GM12878 (cell line): ENCODE data around the gene TMEM236. TPM values are rescaled to one million over a fixed set of nuclear protein-coding genes. Genes with fewer than 3 reads are reported as not detected.

Experiments
- ATAC-seq: fragments of 200-7000 bp; cut with Tn5 transposase; 3 replicates; pipeline ENCODE4 v1.9.1; 2020; ENCODE audit warnings: mild to moderate bottlenecking, moderate library complexity
- BruUV-seq: library from RNA; stranded (reverse); fragments of 400-500 nt; replicated peaks from 2 replicates; lab custom pipeline; 2021; lab: Mats Ljungman, UMichigan
- CTCF ChIA-PET: fragments of 300-600 bp; sonication (Branson Sonifier 250); formaldehyde crosslinking; extraction: SDS; loops from one replicate; lab custom pipeline; 2021; ENCODE audit warnings: inconsistent platforms; lab: Yijun Ruan, JAX
- POLR2A ChIA-PET: fragments of 350-600 bp; formaldehyde crosslinking; extraction: SDS; loops from one replicate; lab custom pipeline; 2021; ENCODE audit warnings: inconsistent platforms; lab: Charles Lee
- RAD21 ChIA-PET: fragments of 300-600 bp; sonication (Branson Sonifier 250); formaldehyde crosslinking; loops from one replicate; lab custom pipeline; 2023; ENCODE audit warnings: antibody characterized with exemption; ENCODE audit not compliant: unreplicated experiment; lab: Charles Lee
- SMC1A ChIA-PET: fragments of 300-600 bp; sonication (Branson Sonifier 250); formaldehyde crosslinking; loops from one replicate; lab custom pipeline; 2023; ENCODE audit not compliant: unreplicated experiment, uncharacterized antibody; lab: Charles Lee
- DNase-seq: peaks from one replicate; pipeline ENCODE4 v3.0.0-alpha.2; 2011; ENCODE audit warnings: low read depth, low spot score
- FAIRE-seq: peaks from 3 replicates; lab custom pipeline; 2011; peaks lifted over from hg19 to GRCh38; lab: Jason Lieb, UNC
- H2AFZ ChIP-seq: 2 replicates; pipeline ENCODE4 v1.6.0; 2011; ENCODE audit warnings: low read depth, low read length, control low read depth; ENCODE audit not compliant: control insufficient read depth
- H3K27ac ChIP-seq: 2 replicates; pipeline ENCODE4 v1.5.1; 2011; ENCODE audit warnings: control low read depth; ENCODE audit not compliant: control insufficient read depth, insufficient read depth
- H3K27me3 ChIP-seq, 2 experiments: replicated peaks in 1 of 2; 2 replicates each; pipeline versions ENCODE4 v1.6.0 to v1.6.1; 2011; ENCODE audit warnings: low read length in 1 of 2; ENCODE audit not compliant: control insufficient read depth in 2 of 2, insufficient read depth in 2 of 2
- H3K36me3 ChIP-seq, 2 experiments: 2 replicates each; pipeline ENCODE4 v1.5.1; 2011; ENCODE audit warnings: low read length in 1 of 2; ENCODE audit not compliant: control insufficient read depth in 2 of 2, insufficient read depth in 2 of 2
- H3K4me1 ChIP-seq: 2 replicates; pipeline ENCODE4 v1.6.1; 2011; ENCODE audit warnings: mild to moderate bottlenecking, low read length, moderate library complexity, mixed read lengths; ENCODE audit not compliant: control insufficient read depth, insufficient read depth
- H3K4me2 ChIP-seq: 2 replicates; pipeline ENCODE4 v1.6.0; 2011; ENCODE audit warnings: control low read depth; ENCODE audit not compliant: control insufficient read depth, insufficient read depth
- H3K4me3 ChIP-seq: fragments of 200-600 bp; sonication (generic); 2 replicates; pipeline ENCODE4 v1.5.1; 2016
- H3K79me2 ChIP-seq: 2 replicates; pipeline ENCODE4 v1.6.0; 2011; ENCODE audit warnings: low read length; ENCODE audit not compliant: control insufficient read depth, insufficient read depth
- H3K9ac ChIP-seq: 2 replicates; pipeline ENCODE4 v1.8.0; 2011; ENCODE audit warnings: low read length, control low read depth, mixed read lengths; ENCODE audit not compliant: control insufficient read depth, insufficient read depth
- H3K9me3 ChIP-seq: replicated peaks from 3 replicates; pipeline ENCODE4 v1.5.1; 2011; ENCODE audit warnings: mild to moderate bottlenecking, low read length; ENCODE audit not compliant: control insufficient read depth, insufficient read depth
- H4K20me1 ChIP-seq: 2 replicates; pipeline ENCODE4 v1.6.0; 2011; ENCODE audit not compliant: control insufficient read depth, insufficient read depth
- BMI1 ChIP-seq: fragments of 450-650 bp; IDR thresholded peaks from 2 replicates; pipeline ENCODE4 v1.6.1; 2016; ENCODE audit warnings: mild to moderate bottlenecking, moderate library complexity, borderline replicate concordance
- CHD2 ChIP-seq: IDR thresholded peaks from 2 replicates; pipeline ENCODE4 v1.6.1; 2011; ENCODE audit warnings: low read depth, low read length, improper control_type of control experiment, borderline replicate concordance
- CHD4 ChIP-seq: fragments of 200-600 bp; sonication (generic); IDR thresholded peaks from 2 replicates; pipeline ENCODE4 v1.6.1; 2016; ENCODE audit warnings: mild to moderate bottlenecking
- CREM ChIP-seq: IDR thresholded peaks from 2 replicates; pipeline ENCODE4 v1.6.1; 2014; ENCODE audit warnings: antibody characterized with exemption, low read depth
- EP300 ChIP-seq, 2 experiments: fragments of 150-350 bp in 1 of 2; IDR thresholded peaks; 2 replicates each; pipeline ENCODE4 v1.6.1; 2011 to 2012; ENCODE audit warnings: low read depth in 2 of 2, low read length in 2 of 2, borderline replicate concordance in 1 of 2, improper control_type of control experiment in 1 of 2, inconsistent platforms in 1 of 2; ENCODE audit not compliant: control insufficient read depth in 1 of 2
- GATAD2B ChIP-seq: fragments of 450-650 bp; conservative IDR thresholded peaks from 2 replicates; pipeline ENCODE4 v1.6.1; 2017; ENCODE audit warnings: low read depth, mild to moderate bottlenecking, moderate library complexity
- MEF2B ChIP-seq: fragments of 450-650 bp; IDR thresholded peaks from 2 replicates; pipeline ENCODE4 v1.6.1; 2018; ENCODE audit warnings: mild to moderate bottlenecking, moderate library complexity; ENCODE audit not compliant: partially characterized antibody, poor library complexity, severe bottlenecking
- MTA2 ChIP-seq: fragments of 450-650 bp; IDR thresholded peaks from 2 replicates; pipeline ENCODE4 v1.6.1; 2016; ENCODE audit warnings: low read depth, mild to moderate bottlenecking, moderate library complexity
- MYC ChIP-seq: IDR thresholded peaks from 2 replicates; pipeline ENCODE4 v1.6.1; 2011; ENCODE audit warnings: mild to moderate bottlenecking, low read length, moderate library complexity, inconsistent platforms; ENCODE audit not compliant: insufficient read depth, insufficient replicate concordance, insufficient read length, severe bottlenecking
- USF2 ChIP-seq: IDR thresholded peaks from 2 replicates; pipeline ENCODE4 v1.6.1; 2011; ENCODE audit warnings: low read depth, low read length, improper control_type of control experiment, borderline replicate concordance
- WGBS: methylation state at CpG from one replicate; pipeline ENCODE4 v1.1.6; 2016; ENCODE audit warnings: low lambda C conversion rate; ENCODE audit not compliant: insufficient replicate concordance, insufficient coverage; ENCODE audit errors: missing lambda C conversion rate; 5-methylcytosine and 5-hydroxymethylcytosine counted together
- in situ Hi-C: fragments of 300-500 bp; cut with MboI; formaldehyde crosslinking; loops from 9 replicates; pipeline ENCODE4 v1.14.3; 2018; ENCODE audit warnings: mixed read lengths
- intact Hi-C: fragments of 100-400 bp; cut with micrococcal nuclease; formaldehyde crosslinking; loops from one replicate; pipeline ENCODE4 v1.14.2; 2022; ENCODE audit not compliant: unreplicated experiment
- polyA plus RNA-seq, 11 experiments: library from polyadenylated mRNA; depleted of rRNA in 4 of 11; unstranded in 6 of 11; stranded (reverse) in 5 of 11; fragments of >200 nt; fragmentation: Nextera tagmentation in 4 of 11; fragmentation: Illumina TruSeq in 1 of 11; extraction: Ambion mirVana in 4 of 11; extraction: Trizol in 1 of 11; gene quantifications; 1 replicate in 1 of 11; 2 replicates in 10 of 11; pipeline versions ENCODE4 v1.2.1 to v1.2.3, GENCODE V29; 2011 to 2016; ENCODE audit warnings: inconsistent platforms in 2 of 11, missing spikeins in 2 of 11, low read depth in 1 of 11
- total RNA-seq, 4 experiments: library from RNA; depleted of rRNA in 3 of 4; stranded (reverse); fragments of >200 nt in 3 of 4; fragmentation: Illumina TruSeq in 1 of 4; extraction: Trizol in 1 of 4; gene quantifications; 2 replicates each; pipeline versions ENCODE4 v1.2.1 to v1.2.3, GENCODE V29; 2013 to 2021
- TF ChIP-seq, protein P1 (sequence below): fragments of 450-650 bp; IDR thresholded peaks from 2 replicates; pipeline ENCODE4 v1.6.1; 2016; ENCODE audit warnings: mild to moderate bottlenecking, moderate library complexity, borderline replicate concordance
- TF ChIP-seq, protein P2 (sequence below): fragments of 450-650 bp; IDR thresholded peaks from 2 replicates; pipeline ENCODE4 v1.6.1; 2016; ENCODE audit warnings: mild to moderate bottlenecking
- TF ChIP-seq, protein P3 (sequence below): fragments of 450-650 bp; IDR thresholded peaks from 2 replicates; pipeline ENCODE4 v1.6.1; 2017; ENCODE audit warnings: mild to moderate bottlenecking, low read depth, inconsistent platforms; ENCODE audit not compliant: poor library complexity, severe bottlenecking

Gene TMEM236
- total and polyA plus RNA-seq, 10 of the 15 experiments (the other 5 are each of a cell fraction or from before 2014, with no cell fraction given), result 0.03 TPM; not detected in 9

DNA sequence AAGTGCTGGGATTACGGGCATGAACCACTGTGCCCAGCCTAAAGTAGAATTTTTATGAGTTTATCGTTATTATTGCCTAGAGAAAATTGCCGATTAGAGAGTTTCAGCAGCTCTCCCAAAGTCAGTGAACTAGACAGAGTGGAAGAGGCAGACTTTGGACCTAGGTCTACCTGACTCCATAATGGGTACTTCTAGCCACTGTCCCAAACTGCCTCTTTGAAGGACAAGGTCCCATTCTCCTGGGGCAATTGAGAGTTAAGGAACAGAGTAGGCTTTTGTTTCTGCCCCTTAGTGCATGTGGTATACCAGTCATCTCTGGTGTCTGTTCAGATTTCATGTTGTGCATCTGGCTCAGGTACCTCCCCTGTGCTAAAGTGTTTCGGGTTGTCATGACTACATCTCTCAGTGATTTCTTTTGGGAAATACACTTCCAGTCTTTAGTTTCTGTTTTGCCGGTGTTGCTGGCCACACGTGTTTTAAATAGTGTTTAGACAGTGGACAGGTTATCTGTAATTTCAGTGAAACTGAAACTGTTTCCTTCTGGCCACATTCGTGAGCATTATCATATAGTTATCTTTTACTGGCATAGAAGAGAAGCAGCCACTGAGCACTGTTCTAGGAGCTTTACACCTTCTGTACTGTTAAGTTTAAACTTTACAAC lies 4.7 kb downstream of the TMEM236 start:
- H3K9ac ChIP-seq, result no peak overlapping the region
- peak; percentile 96 for FAIRE-seq
- peak; percentile 53 for DNase-seq
- H3K36me3 ChIP-seq, result no peaks in the 10 kb centered on the region
- ChIA-PET CTCF (interaction anchor here (0.5 to 1.9 kb wide), 5 partner anchors 9 to 148 kb away, joined by 4 to 5 read pairs (median 4); no protein-coding TSS in a partner anchor), RAD21 (interaction anchor here (0.7 to 1.0 kb wide), 3 partner anchors 12 to 347 kb away, joined by 3 to 5 read pairs (median 3); no protein-coding TSS in a partner anchor), SMC1A (interaction anchor here (0.7 to 1.5 kb wide), 3 partner anchors 13 to 109 kb away, joined by 3 to 8 read pairs (median 5); no protein-coding TSS in a partner anchor), POLR2A (interaction anchor here (1.0 kb wide), 2 partner anchors 9 to 842 kb away, joined by 3 to 4 read pairs; no protein-coding TSS in a partner anchor)
- no peaks in the 10 kb centered on the region for H3K79me2 ChIP-seq
- peak overlapping the region; percentile 31; the same call in 1 of the 2 replicates for H3K4me3 ChIP-seq
- intact Hi-C loops, result no loop called here
- H4K20me1 ChIP-seq, result no peaks in the 10 kb centered on the region
- BruUV-seq, result no TSS peak
- H3K4me1 ChIP-seq, result peaks cover 13% of the 10 kb centered on the region
- peak overlapping the region; percentile 32 for H3K4me2 ChIP-seq
- WGBS, result 22% methylated on average over 7 of the region's 7 CpGs
- in situ Hi-C loops, result no loop called here
- no peak overlapping the region for H3K27ac ChIP-seq
- peak; percentile 95 for ATAC-seq
- no peaks in the 10 kb centered on the region for H3K9me3 ChIP-seq
- no peak overlapping the region for H2AFZ ChIP-seq
- H3K27me3 ChIP-seq, result no peaks in the 10 kb centered on the region; a peak in 1 of 4 replicates
- TF ChIP-seq USF2, result no peak
- peak; percentile 95 for TF ChIP-seq BMI1
- peak; percentile 8 to 37; a peak in 1 of 4 replicates for TF ChIP-seq EP300 (IDR thresholded peaks at IDR 0.05; ENCODE audit: borderline replicate concordance in 1 of 2, control insufficient read depth in 1 of 2, low read depth in 2 of 2, low read length in 2 of 2)
- no peak for TF ChIP-seq CREM
- TF ChIP-seq CHD2, result 0 out of 2 replicates have a peak, but pooled peaks have one; percentile 19
- TF ChIP-seq, protein P1, sequence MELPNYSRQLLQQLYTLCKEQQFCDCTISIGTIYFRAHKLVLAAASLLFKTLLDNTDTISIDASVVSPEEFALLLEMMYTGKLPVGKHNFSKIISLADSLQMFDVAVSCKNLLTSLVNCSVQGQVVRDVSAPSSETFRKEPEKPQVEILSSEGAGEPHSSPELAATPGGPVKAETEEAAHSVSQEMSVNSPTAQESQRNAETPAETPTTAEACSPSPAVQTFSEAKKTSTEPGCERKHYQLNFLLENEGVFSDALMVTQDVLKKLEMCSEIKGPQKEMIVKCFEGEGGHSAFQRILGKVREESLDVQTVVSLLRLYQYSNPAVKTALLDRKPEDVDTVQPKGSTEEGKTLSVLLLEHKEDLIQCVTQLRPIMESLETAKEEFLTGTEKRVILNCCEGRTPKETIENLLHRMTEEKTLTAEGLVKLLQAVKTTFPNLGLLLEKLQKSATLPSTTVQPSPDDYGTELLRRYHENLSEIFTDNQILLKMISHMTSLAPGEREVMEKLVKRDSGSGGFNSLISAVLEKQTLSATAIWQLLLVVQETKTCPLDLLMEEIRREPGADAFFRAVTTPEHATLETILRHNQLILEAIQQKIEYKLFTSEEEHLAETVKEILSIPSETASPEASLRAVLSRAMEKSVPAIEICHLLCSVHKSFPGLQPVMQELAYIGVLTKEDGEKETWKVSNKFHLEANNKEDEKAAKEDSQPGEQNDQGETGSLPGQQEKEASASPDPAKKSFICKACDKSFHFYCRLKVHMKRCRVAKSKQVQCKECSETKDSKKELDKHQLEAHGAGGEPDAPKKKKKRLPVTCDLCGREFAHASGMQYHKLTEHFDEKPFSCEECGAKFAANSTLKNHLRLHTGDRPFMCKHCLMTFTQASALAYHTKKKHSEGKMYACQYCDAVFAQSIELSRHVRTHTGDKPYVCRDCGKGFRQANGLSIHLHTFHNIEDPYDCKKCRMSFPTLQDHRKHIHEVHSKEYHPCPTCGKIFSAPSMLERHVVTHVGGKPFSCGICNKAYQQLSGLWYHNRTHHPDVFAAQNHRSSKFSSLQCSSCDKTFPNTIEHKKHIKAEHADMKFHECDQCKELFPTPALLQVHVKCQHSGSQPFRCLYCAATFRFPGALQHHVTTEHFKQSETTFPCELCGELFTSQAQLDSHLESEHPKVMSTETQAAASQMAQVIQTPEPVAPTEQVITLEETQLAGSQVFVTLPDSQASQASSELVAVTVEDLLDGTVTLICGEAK, result peak; percentile 21; the same call in 1 of the 2 replicates
- TF ChIP-seq, protein P2, sequence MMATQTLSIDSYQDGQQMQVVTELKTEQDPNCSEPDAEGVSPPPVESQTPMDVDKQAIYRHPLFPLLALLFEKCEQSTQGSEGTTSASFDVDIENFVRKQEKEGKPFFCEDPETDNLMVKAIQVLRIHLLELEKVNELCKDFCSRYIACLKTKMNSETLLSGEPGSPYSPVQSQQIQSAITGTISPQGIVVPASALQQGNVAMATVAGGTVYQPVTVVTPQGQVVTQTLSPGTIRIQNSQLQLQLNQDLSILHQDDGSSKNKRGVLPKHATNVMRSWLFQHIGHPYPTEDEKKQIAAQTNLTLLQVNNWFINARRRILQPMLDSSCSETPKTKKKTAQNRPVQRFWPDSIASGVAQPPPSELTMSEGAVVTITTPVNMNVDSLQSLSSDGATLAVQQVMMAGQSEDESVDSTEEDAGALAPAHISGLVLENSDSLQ, result no peak
- TF ChIP-seq GATAD2B, result 0 out of 2 replicates have a peak, but pooled peaks have one; percentile 43
- TF ChIP-seq CHD4, result no peak
- no peak for TF ChIP-seq MYC
- peak; percentile 37; the same call in 1 of the 2 replicates for TF ChIP-seq MTA2
- TF ChIP-seq, protein P3, sequence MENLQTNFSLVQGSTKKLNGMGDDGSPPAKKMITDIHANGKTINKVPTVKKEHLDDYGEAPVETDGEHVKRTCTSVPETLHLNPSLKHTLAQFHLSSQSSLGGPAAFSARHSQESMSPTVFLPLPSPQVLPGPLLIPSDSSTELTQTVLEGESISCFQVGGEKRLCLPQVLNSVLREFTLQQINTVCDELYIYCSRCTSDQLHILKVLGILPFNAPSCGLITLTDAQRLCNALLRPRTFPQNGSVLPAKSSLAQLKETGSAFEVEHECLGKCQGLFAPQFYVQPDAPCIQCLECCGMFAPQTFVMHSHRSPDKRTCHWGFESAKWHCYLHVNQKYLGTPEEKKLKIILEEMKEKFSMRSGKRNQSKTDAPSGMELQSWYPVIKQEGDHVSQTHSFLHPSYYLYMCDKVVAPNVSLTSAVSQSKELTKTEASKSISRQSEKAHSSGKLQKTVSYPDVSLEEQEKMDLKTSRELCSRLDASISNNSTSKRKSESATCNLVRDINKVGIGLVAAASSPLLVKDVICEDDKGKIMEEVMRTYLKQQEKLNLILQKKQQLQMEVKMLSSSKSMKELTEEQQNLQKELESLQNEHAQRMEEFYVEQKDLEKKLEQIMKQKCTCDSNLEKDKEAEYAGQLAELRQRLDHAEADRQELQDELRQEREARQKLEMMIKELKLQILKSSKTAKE, result peak; percentile 54
- peak; percentile 40 for TF ChIP-seq MEF2B
